Right hindlimb (tissue), 1 donor: ENCODE data around the gene CTPS1.
A peak's percentile ranks its signal among the peaks of the same experiment; 100 is the strongest.

ENCODE experiments used
- DNase-seq: peaks from one replicate; pipeline ENCODE4 v3.0.0-alpha.2; 2018

Gene CTPS1

GRCh38 chr1:40969445-40969844 lies 10.1 kb upstream of the CTPS1 start:
- no peak for DNase-seq

DNA sequence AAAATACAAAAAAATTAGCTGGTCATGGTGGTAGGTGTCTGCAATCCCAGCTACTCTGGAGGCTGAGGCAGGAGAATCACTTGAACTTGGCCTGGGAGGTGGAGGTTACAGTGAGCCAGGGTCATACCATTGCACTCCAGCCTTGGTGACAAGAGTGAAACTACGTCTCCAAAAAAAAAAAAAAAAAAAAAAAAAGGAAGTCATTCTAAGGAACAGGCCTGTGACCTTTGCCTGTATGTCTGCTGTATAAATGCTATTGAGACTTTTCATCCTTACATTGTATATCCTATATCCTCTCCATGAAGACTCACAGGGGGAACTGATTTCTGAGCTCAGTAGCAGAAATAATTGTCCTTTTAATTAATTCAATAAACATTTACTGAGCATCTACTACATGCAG lies 7.5 kb upstream of the CTPS1 start:
- no peak for DNase-seq

DNA sequence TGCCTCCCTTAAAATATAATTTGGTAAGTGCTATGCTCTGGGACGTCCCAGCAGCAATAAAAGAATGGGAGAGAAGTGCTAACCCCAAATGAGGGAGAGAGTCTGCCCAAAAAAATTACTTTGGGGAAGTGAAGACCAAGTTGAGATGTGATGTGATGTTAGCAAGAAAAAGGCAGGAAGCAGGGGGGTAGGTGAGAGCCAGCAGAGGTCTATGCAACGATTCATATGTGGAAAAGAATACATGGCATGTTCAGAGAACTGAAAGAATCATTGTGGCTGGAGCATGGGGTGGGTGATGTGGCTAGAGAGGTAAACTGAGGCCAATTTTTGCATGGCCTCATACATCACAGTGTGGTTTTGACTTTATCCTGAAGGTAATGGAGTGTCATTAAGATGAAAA lies 5.6 kb upstream of the CTPS1 start:
- no peak for DNase-seq

DNA sequence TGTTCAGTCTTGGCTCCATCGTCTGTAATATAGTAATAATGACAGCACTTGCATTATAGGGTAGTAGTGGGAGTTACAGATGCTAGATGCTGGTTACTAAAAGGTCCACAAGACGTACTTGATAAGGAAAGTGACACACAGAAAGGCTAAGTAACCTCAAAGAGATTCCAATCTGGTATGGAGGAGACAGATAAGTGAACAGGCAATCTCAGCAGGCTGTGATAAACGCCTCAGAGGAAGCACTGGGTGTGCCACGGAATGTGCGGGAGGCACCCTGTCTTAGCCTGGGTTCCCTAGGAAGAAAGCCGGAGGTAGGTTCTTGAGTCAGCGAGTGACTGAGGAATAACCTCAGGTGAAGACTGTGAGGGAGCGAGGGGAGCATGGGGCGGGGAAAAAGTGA lies 4.6 kb upstream of the CTPS1 start:
- no peak for DNase-seq

GRCh38 chr1:40976952-40977690 lies 2.4 kb upstream of the CTPS1 start:
- DNase-seq: no peak

DNA sequence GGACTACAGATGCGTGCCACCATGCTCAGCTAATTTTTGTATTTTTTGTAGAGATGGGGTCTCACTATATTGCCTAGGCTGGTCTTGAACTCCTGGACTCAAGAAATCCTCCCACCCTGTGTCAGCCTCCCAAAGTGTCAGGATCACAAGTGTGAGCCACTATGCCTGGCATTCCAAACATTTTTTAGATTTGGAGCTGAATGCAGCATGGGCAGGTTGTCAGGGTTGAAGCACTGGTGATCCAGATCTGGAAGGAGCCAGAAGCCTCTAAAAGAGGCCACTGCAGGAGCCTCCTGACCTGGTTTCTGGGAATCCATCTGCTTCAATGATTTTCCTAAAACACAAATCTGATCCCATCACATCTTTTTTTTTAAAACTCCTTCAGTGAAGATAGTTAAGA lies 1.8 kb upstream of the CTPS1 start:
- DNase-seq: no peak

DNA sequence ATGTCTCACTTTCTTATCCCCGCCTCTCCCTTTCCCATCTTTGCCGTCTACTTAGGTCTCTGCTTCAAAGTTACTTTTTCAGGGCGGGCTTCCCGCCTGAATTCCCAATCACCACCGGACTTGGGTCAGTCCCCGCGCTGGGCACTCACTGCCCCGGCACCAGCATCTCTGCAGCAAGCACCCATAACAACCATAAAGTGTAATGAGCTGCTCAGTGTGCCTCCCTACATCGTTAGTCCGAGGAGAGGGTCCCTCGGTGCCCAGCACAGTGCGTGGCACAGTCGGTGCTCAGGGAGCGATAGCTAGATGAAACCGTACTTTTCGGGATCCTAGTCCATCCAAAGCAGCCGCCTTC lies 633 bp upstream of the CTPS1 start:
- no peak for DNase-seq

GRCh38 chr1:40980068-40980452 lies 564 bp downstream of the CTPS1 start:
- peak; percentile 48 for DNase-seq

DNA sequence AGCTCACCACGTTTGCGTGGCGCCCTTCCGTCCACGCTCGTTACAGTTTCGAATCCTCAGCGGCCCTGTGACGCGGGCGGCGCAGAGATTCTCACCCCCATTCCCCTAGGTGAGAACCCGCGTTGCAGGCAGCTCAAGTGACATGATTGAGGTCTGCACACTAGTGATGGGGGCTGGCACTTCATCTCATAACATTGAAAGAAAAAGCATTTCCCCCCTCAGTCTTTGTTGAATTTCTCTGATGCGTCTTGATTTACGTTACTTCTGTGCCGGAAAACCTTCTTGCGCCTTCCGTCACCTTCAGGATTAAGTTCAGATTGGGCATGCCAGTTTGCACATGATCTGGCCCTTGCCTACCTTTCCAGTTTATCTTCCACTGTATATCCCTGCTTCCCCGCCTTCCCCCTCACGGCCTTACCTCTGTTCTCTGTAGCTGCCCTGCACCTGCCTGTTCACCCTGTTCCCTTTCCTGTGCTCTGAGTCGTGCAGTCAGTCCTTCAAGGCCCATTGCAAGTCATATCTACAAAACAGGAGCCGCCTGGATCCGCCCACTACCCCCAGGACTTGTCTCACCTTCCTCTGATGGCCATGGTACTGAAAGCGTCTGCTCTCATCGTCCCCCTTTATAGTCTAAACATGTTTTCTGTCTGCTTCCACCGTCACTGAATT lies 1.1 kb downstream of the CTPS1 start:
- no peak for DNase-seq

- peak; percentile 57 for DNase-seq
Observed at GRCh38 chr1:40981691-40982448, 2.4 kb downstream of the CTPS1 start.

DNA sequence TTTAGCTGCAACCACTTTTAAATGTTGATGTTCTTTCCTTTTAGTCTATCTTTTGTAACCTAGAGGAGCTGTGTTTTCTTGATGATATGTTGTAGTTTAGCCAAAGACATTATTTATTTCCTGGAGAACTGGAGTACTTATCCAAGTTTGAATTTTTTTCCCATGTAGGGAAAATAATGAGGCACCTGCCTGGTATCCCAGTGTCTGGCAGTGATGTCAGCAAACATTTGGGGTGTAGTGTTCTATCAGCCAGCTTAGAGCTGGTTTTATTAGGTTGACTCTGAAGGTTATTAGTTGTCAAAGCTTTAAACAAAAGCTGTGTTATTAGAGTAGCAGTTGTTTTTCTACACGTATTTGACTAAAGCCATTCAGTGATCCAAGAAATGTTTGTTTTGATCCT lies 3.2 kb downstream of the CTPS1 start:
- no peak for DNase-seq

- no peak for DNase-seq
Observed at GRCh38 chr1:40983286-40983685, 3.8 kb downstream of the CTPS1 start.

DNA sequence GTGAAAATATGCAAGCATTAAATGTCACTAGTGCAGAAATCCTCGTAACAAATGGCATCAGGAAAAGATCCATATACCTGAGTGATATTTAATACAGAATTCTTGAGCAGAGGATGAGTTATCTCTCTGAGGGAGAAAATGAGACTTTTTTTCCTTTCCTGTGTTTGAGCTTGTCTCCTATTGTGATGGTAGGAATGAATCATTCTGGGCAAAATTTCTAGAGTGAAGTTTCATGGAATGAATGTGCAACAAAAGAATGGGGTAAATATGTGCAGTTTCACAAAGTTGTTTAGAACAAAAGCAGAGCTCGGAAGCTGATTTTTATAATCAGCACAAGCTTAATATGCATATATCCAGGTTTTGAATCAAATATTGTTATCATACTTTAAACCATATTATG lies 4.6 kb downstream of the CTPS1 start:
- no peak for DNase-seq

- DNase-seq: no peak
Observed at GRCh38 chr1:40984531-40984930, 5.0 kb downstream of the CTPS1 start.

- DNase-seq: no peak
Observed at GRCh38 chr1:40985161-40985560, 5.7 kb downstream of the CTPS1 start.

DNA sequence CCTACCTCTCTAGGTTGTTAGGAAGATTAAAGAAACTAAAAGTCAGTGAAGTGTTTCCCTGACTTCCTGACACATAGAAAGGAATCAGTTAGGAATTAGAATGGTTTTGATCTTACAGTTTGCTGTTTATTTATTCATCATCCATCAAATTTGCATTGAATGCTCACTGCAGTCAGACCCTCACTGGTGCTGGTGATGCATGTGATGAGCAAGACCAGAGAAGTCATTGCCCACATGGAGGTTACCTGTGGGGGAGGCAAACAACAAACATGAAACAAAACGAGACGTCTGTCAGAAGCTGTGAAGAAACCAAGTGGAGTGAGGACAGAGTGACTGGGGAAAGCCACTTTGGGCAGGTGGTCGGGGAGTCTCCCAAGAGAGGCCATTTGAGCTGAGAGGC lies 6.4 kb downstream of the CTPS1 start:
- DNase-seq: no peak

DNA sequence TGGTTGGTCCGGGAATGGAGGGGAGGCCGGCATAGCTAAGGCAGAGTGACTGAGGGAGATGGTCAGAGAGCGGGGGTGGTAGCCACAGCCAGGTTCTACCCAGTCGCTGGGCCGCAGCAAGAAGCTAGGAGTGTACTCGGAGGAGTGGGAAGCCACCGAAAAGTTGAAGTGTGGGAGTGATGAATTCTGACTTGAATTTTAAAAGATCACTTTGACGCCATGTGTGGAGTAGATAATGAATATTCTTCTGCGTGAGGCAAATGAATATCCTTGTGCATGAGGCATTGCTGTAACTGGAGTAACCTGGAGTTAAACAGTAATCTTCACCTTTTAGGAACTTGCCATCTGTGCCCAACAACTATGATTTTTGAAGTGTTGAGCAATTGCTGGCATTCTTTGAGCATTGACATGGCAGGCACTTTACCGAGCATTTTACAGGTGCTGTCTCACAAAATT lies 6.9 kb downstream of the CTPS1 start:
- no peak for DNase-seq

DNA sequence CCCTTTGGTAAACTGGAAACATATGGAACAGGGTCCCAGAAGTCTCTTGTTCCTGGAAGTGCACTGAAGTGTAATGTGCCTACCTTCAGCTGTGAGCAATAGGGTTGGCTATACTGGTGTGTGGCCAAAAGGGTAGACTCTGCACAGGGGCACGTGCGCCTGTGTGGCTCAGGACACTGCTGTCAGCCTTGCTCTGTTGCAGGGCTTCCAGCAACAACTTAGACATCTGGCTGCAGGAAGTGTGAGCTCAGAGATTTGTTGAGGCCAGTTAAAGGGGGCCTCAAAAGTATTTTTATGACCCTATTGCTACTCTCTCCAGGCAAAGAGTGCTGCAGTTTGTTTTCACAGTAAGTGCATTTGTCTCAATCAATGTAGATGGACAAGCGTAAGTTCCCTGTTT lies 7.5 kb downstream of the CTPS1 start:
- DNase-seq: peak; percentile 53

GRCh38 chr1:40987439-40988276 lies 8.2 kb downstream of the CTPS1 start:
- DNase-seq: no peak

- DNase-seq: no peak
Observed at GRCh38 chr1:40988280-40988679, 8.8 kb downstream of the CTPS1 start.

GRCh38 chr1:40989066-40989465 lies 9.6 kb downstream of the CTPS1 start:
- no peak for DNase-seq

- no peak for DNase-seq
Observed at GRCh38 chr1:40997096-40997495, 17.6 kb downstream of the CTPS1 start.

GRCh38 chr1:40998668-40999067 lies 19.2 kb downstream of the CTPS1 start:
- no peak for DNase-seq
